OCI-LY7 (cell line): ENCODE data around the gene CATSPERB. TPM values are rescaled to one million over a fixed set of nuclear protein-coding genes. Genes with fewer than 3 reads are reported as not detected.

Experiments
- BruUV-seq: library from RNA; stranded (reverse); fragments of 400-500 nt; replicated peaks from 2 replicates; lab custom pipeline; 2021; lab: Mats Ljungman, UMichigan
- CTCF ChIA-PET: fragments of 300-600 bp; sonication (Branson Sonifier 250); formaldehyde crosslinking; loops from one replicate; lab custom pipeline; 2022; ENCODE audit warnings: antibody characterized with exemption; ENCODE audit not compliant: unreplicated experiment; lab: Charles Lee
- POLR2A ChIA-PET: fragments of 300-600 bp; sonication (Branson Sonifier 250); formaldehyde crosslinking; loops from one replicate; lab custom pipeline; 2022; ENCODE audit warnings: antibody characterized with exemption; lab: Charles Lee
- DNase-seq: peaks from one replicate; pipeline ENCODE4 v3.0.0-alpha.2; 2015; ENCODE audit warnings: low spot score
- H2AFZ ChIP-seq: fragments of 200-600 bp; sonication (generic), shearing (Covaris generic); 2 replicates; pipeline ENCODE4 v1.6.1; 2014; ENCODE audit warnings: mild to moderate bottlenecking, antibody characterized with exemption, low read length, moderate library complexity
- H3K27ac ChIP-seq: fragments of 200-600 bp; sonication (generic); 2 replicates; pipeline ENCODE4 v1.5.1; 2014; ENCODE audit warnings: mixed run types, low read depth, mild to moderate bottlenecking, moderate library complexity, low read length, inconsistent platforms; ENCODE audit not compliant: poor library complexity, severe bottlenecking
- H3K36me3 ChIP-seq: fragments of 200-600 bp; sonication (generic); 2 replicates; pipeline ENCODE4 v1.6.1; 2014; ENCODE audit warnings: mild to moderate bottlenecking, antibody characterized with exemption, low read length, moderate library complexity, mixed read lengths; ENCODE audit not compliant: insufficient read depth
- H3K4me1 ChIP-seq: fragments of 200-600 bp; sonication (generic); 2 replicates; pipeline ENCODE4 v1.5.1; 2014; ENCODE audit warnings: mild to moderate bottlenecking, low read length; ENCODE audit not compliant: insufficient read depth, poor library complexity, severe bottlenecking
- H3K4me2 ChIP-seq: fragments of 200-600 bp; sonication (generic); 2 replicates; pipeline ENCODE4 v1.6.1; 2014; ENCODE audit warnings: mild to moderate bottlenecking, low read length
- H3K4me3 ChIP-seq: fragments of 200-600 bp; sonication (generic); 2 replicates; pipeline ENCODE4 v1.5.1; 2014; ENCODE audit warnings: mild to moderate bottlenecking, low read depth, low read length; ENCODE audit not compliant: poor library complexity, severe bottlenecking
- H3K79me2 ChIP-seq: fragments of 200-600 bp; sonication (generic); 2 replicates; pipeline ENCODE4 v1.6.1; 2016; ENCODE audit warnings: low read depth, mild to moderate bottlenecking, low read length, moderate library complexity, mixed read lengths; ENCODE audit not compliant: insufficient read depth
- H3K9me2 ChIP-seq: fragments of 200-600 bp; sonication (generic); 2 replicates; pipeline ENCODE4 v1.6.1; 2016; ENCODE audit warnings: mild to moderate bottlenecking, low read length, mixed read lengths; ENCODE audit not compliant: insufficient read depth
- H3K9me3 ChIP-seq: fragments of 200-600 bp; sonication (generic); 2 replicates; pipeline ENCODE4 v1.6.1; 2014; ENCODE audit warnings: mild to moderate bottlenecking, mixed run types, low read length, mixed read lengths
- H4K20me1 ChIP-seq: fragments of 200-600 bp; sonication (generic); 2 replicates; pipeline ENCODE4 v1.6.1; 2014; ENCODE audit warnings: mild to moderate bottlenecking, antibody characterized with exemption, low read length, moderate library complexity, mixed read lengths; ENCODE audit not compliant: insufficient read depth
- CTCF ChIP-seq: fragments of 200-600 bp; sonication (generic); conservative IDR thresholded peaks from 2 replicates; pipeline ENCODE4 v1.5.1; 2014; ENCODE audit warnings: mild to moderate bottlenecking, antibody characterized with exemption, low read length, moderate library complexity, mixed read lengths
- EZH2phosphoT487 ChIP-seq: fragments of 200-600 bp; sonication (generic); IDR thresholded peaks from 2 replicates; pipeline ENCODE4 v1.6.1; 2018; ENCODE audit warnings: low read depth, borderline replicate concordance, mild to moderate bottlenecking, mixed run types, antibody characterized with exemption, low read length, moderate library complexity, mixed read lengths
- intact Hi-C: fragments of 100-400 bp; cut with micrococcal nuclease; formaldehyde crosslinking; loops from one replicate; pipeline ENCODE4 v1.10.0; 2022; ENCODE audit not compliant: unreplicated experiment
- total RNA-seq, 2 experiments: library from RNA; depleted of rRNA in 1 of 2; stranded (reverse); fragments of >200 nt in 1 of 2; shearing (Covaris generic) in 1 of 2; gene quantifications; 2 replicates each; pipeline ENCODE4 v1.2.3, GENCODE V29; 2014 to 2022

Gene CATSPERB
- total RNA-seq, 2 experiments from 2014 or later, result not detected

GRCh38 chr14:91580876-91581577, 150.9 kb downstream of the CATSPERB start:
- no peaks in the 10 kb centered on the region for H3K79me2 ChIP-seq
- H3K4me1 ChIP-seq, result no peaks in the 10 kb centered on the region
- no peaks in the 10 kb centered on the region for H3K36me3 ChIP-seq
- H3K9me2 ChIP-seq, result no peaks in the 10 kb centered on the region
- H3K9me3 ChIP-seq, result no peaks in the 10 kb centered on the region
- no peak overlapping the region for H3K4me3 ChIP-seq
- BruUV-seq, result no TSS peak
- CTCF ChIA-PET, result no interaction called here
- POLR2A ChIA-PET, result interaction anchor here (0.9 kb wide), 1 partner anchor 22 kb away, joined by 3 read pairs; no protein-coding TSS in a partner anchor
- DNase-seq, result no peak
- no peak overlapping the region for H3K27ac ChIP-seq
- TF ChIP-seq EZH2phosphoT487 (no peak), CTCF (no peak)
- intact Hi-C loops, result no loop called here
- no peak overlapping the region for H3K4me2 ChIP-seq
- no peaks in the 10 kb centered on the region for H4K20me1 ChIP-seq
- H2AFZ ChIP-seq, result no peak overlapping the region

- TF ChIP-seq EZH2phosphoT487 (no peak), CTCF (no peak)
- no peak overlapping the region for H3K27ac ChIP-seq
- DNase-seq, result no peak
- H3K4me2 ChIP-seq, result no peak overlapping the region
- H3K36me3 ChIP-seq, result no peaks in the 10 kb centered on the region
- H4K20me1 ChIP-seq, result no peaks in the 10 kb centered on the region
- no peak overlapping the region for H2AFZ ChIP-seq
- no peaks in the 10 kb centered on the region for H3K9me3 ChIP-seq
- no peaks in the 10 kb centered on the region for H3K9me2 ChIP-seq
- H3K4me3 ChIP-seq, result no peak overlapping the region
- ChIA-PET POLR2A (interaction anchor here (0.7 kb wide), 1 partner anchor 19 kb away, joined by 3 read pairs; no protein-coding TSS in a partner anchor), CTCF (no interaction called here)
- H3K4me1 ChIP-seq, result no peaks in the 10 kb centered on the region
- intact Hi-C loops, result no loop called here
- BruUV-seq, result no TSS peak
- H3K79me2 ChIP-seq, result no peaks in the 10 kb centered on the region
These were observed 154.2 kb downstream of the CATSPERB start for GRCh38 chr14:91577632-91578233.
